Measurements from ENCODE around the gene ROBO1.

- TF ChIP-seq, protein P1, sequence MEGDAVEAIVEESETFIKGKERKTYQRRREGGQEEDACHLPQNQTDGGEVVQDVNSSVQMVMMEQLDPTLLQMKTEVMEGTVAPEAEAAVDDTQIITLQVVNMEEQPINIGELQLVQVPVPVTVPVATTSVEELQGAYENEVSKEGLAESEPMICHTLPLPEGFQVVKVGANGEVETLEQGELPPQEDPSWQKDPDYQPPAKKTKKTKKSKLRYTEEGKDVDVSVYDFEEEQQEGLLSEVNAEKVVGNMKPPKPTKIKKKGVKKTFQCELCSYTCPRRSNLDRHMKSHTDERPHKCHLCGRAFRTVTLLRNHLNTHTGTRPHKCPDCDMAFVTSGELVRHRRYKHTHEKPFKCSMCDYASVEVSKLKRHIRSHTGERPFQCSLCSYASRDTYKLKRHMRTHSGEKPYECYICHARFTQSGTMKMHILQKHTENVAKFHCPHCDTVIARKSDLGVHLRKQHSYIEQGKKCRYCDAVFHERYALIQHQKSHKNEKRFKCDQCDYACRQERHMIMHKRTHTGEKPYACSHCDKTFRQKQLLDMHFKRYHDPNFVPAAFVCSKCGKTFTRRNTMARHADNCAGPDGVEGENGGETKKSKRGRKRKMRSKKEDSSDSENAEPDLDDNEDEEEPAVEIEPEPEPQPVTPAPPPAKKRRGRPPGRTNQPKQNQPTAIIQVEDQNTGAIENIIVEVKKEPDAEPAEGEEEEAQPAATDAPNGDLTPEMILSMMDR (IDR thresholded peaks at IDR 0.05; ENCODE audit: insufficient read depth, low read depth, low read length) = no peak
- no peak for TF ChIP-seq EZH2 (IDR thresholded peaks at IDR 0.05; ENCODE audit: insufficient read depth, low read length)
These were observed 399.4 kb downstream of the ROBO1 start for GRCh38 chr3:79368403-79368802.
